HCT116 (cell line): ENCODE measurements around the gene GPR78. TPM values are rescaled to one million over a fixed set of nuclear protein-coding genes. Genes with fewer than 3 reads are reported as not detected.

Experiments used
- ATAC-seq: fragments of 200-7000 bp; cut with Tn5 transposase; 2 replicates; pipeline ENCODE4 v1.9.1; 2020; ENCODE audit warnings: mild to moderate bottlenecking, moderate library complexity
- BruUV-seq: library from RNA; stranded (reverse); fragments of 400-500 nt; replicated peaks from 2 replicates; lab custom pipeline; 2021; lab: Mats Ljungman, UMichigan
- CTCF ChIA-PET: fragments of 300-600 bp; sonication (Branson Sonifier 250); formaldehyde crosslinking; loops from one replicate; lab custom pipeline; 2021; ENCODE audit warnings: antibody characterized with exemption; lab: Charles Lee
- POLR2A ChIA-PET: fragments of 300-600, 350-600 bp; sonication (Branson Sonifier 250); formaldehyde crosslinking; loops from one replicate; lab custom pipeline; 2021; ENCODE audit warnings: antibody characterized with exemption; lab: Charles Lee
- RAD21 ChIA-PET, 2 experiments: fragments of 300-600 bp; sonication (Branson Sonifier 250); formaldehyde crosslinking; loops; one replicate each; lab custom pipeline; 2023; ENCODE audit warnings: low total read pairs in 2 of 2; ENCODE audit not compliant: uncharacterized antibody in 2 of 2, unreplicated experiment in 2 of 2, low non-redundant PET in 1 of 2; lab: Charles Lee
- DNase-seq: peaks from one replicate; pipeline ENCODE4 v3.0.0-alpha.2; 2010; ENCODE audit warnings: low read depth, low spot score
- H2AFZ ChIP-seq: fragments of 200-600 bp; shearing (Covaris generic), sonication (generic); 2 replicates; pipeline ENCODE4 v1.6.1; 2017; ENCODE audit warnings: low read depth, mixed run types, mixed read lengths, antibody characterized with exemption, low read length; ENCODE audit not compliant: poor library complexity, severe bottlenecking
- H3K27ac ChIP-seq: 2 replicates; pipeline ENCODE4 v1.5.1; 2012; ENCODE audit warnings: low read depth, low read length
- H3K27me3 ChIP-seq: fragments of 200-600 bp; sonication (generic); 2 replicates; pipeline ENCODE4 v1.6.1; 2016; ENCODE audit warnings: mixed run types, low read length, mixed read lengths; ENCODE audit not compliant: insufficient read depth
- H3K36me3 ChIP-seq, 2 experiments: fragments of 200-500 bp in 1 of 2; fragments of 200-600 bp in 1 of 2; sonication (Bioruptor generic) in 1 of 2; sonication (generic) in 1 of 2; 2 replicates each; pipeline versions ENCODE4 v1.5.1 to v1.6.1; 2014 to 2016; ENCODE audit warnings: low read length in 2 of 2, inconsistent platforms in 1 of 2, mixed read lengths in 1 of 2, mixed run types in 1 of 2; ENCODE audit not compliant: insufficient read depth in 2 of 2, control insufficient read depth in 1 of 2
- H3K4me1 ChIP-seq, 2 experiments: fragments of 200-600 bp in 1 of 2; sonication (generic) in 1 of 2; 2 replicates each; pipeline versions ENCODE4 v1.5.1 to v1.6.1; 2012 to 2017; ENCODE audit warnings: low read length in 2 of 2, inconsistent platforms in 1 of 2, mild to moderate bottlenecking in 1 of 2, mixed read lengths in 1 of 2, mixed run types in 1 of 2, moderate library complexity in 1 of 2; ENCODE audit not compliant: insufficient read depth in 2 of 2, control insufficient read depth in 1 of 2
- H3K4me2 ChIP-seq: fragments of 200-600 bp; sonication (generic); 2 replicates; pipeline ENCODE4 v1.6.1; 2017; ENCODE audit warnings: mixed run types, low read length, mixed read lengths
- H3K4me3 ChIP-seq, 2 experiments: fragments of 200-600 bp in 1 of 2; sonication (generic) in 1 of 2; replicated peaks in 1 of 2; 2 replicates each; pipeline ENCODE4 v1.5.1; 2011 to 2016; ENCODE audit warnings: low read length in 2 of 2, control low read depth in 1 of 2, low read depth in 1 of 2, mild to moderate bottlenecking in 1 of 2, mixed read lengths in 1 of 2, mixed run types in 1 of 2
- H3K79me2 ChIP-seq: fragments of 200-600 bp; sonication (generic); 2 replicates; pipeline ENCODE4 v1.6.1; 2017; ENCODE audit warnings: mild to moderate bottlenecking, mixed run types, low read length, moderate library complexity, mixed read lengths; ENCODE audit not compliant: insufficient read depth
- H3K9ac ChIP-seq: fragments of 200-600 bp; sonication (generic); 2 replicates; pipeline ENCODE4 v1.6.1; 2016; ENCODE audit warnings: low read length, mixed read lengths
- H3K9me2 ChIP-seq: fragments of 200-600 bp; sonication (generic), shearing (Covaris generic); 2 replicates; pipeline ENCODE4 v1.6.1; 2017; ENCODE audit warnings: mixed run types, mild to moderate bottlenecking, moderate library complexity; ENCODE audit not compliant: insufficient read depth
- H3K9me3 ChIP-seq, 2 experiments: fragments of 200-500 bp in 1 of 2; fragments of 200-600 bp in 1 of 2; sonication (Bioruptor generic) in 1 of 2; sonication (generic) in 1 of 2; 2 replicates each; pipeline ENCODE4 v1.6.1; 2014 to 2017; ENCODE audit warnings: low read length in 2 of 2, mixed read lengths in 2 of 2, inconsistent platforms in 1 of 2, low read depth in 1 of 2, mild to moderate bottlenecking in 1 of 2, mixed run types in 1 of 2, moderate library complexity in 1 of 2; ENCODE audit not compliant: control insufficient read depth in 1 of 2, insufficient read depth in 1 of 2
- H4K20me1 ChIP-seq: fragments of 200-600 bp; sonication (generic), shearing (Covaris generic); 2 replicates; pipeline ENCODE4 v1.6.1; 2017; ENCODE audit warnings: mixed run types, mild to moderate bottlenecking, moderate library complexity; ENCODE audit not compliant: insufficient read depth
- ATF3 ChIP-seq: IDR thresholded peaks from 2 replicates; pipeline ENCODE4 v1.6.1; 2012
- CEBPB ChIP-seq: IDR thresholded peaks from 2 replicates; pipeline ENCODE4 v1.6.1; 2012; ENCODE audit warnings: low read depth
- EGR1 ChIP-seq: IDR thresholded peaks from 2 replicates; pipeline ENCODE4 v1.6.1; 2012; ENCODE audit warnings: low read depth
- JUND ChIP-seq: IDR thresholded peaks from 2 replicates; pipeline ENCODE4 v1.6.1; 2012
- POLR2AphosphoS5 ChIP-seq: IDR thresholded peaks from 2 replicates; pipeline ENCODE4 v1.6.1; 2011; ENCODE audit warnings: mild to moderate bottlenecking, low read depth, low read length, moderate library complexity
- RAD21 ChIP-seq: IDR thresholded peaks from 2 replicates; pipeline ENCODE4 v1.6.1; 2012; ENCODE audit warnings: low read depth, mild to moderate bottlenecking
- REST ChIP-seq: IDR thresholded peaks from 2 replicates; pipeline ENCODE4 v1.6.1; 2012; ENCODE audit warnings: low read depth
- SRF ChIP-seq: IDR thresholded peaks from 2 replicates; pipeline ENCODE4 v1.6.1; 2012; ENCODE audit warnings: low read depth
- ZBTB33 ChIP-seq: IDR thresholded peaks from 2 replicates; pipeline ENCODE4 v1.6.1; 2011; ENCODE audit warnings: mild to moderate bottlenecking, low read length, moderate library complexity; ENCODE audit not compliant: insufficient replicate concordance; ENCODE audit errors: extremely low read depth
- intact Hi-C: fragments of 100-400 bp; cut with micrococcal nuclease; formaldehyde crosslinking; loops from 2 replicates; pipeline ENCODE4 v1.10.0; 2022
- total RNA-seq: library from RNA; stranded (reverse); gene quantifications from one replicate; pipeline ENCODE4 v1.2.1, GENCODE V29; 2021; ENCODE audit not compliant: unreplicated experiment

Gene GPR78
- total RNA-seq, 1 experiment from 2014 or later = not detected

DNA sequence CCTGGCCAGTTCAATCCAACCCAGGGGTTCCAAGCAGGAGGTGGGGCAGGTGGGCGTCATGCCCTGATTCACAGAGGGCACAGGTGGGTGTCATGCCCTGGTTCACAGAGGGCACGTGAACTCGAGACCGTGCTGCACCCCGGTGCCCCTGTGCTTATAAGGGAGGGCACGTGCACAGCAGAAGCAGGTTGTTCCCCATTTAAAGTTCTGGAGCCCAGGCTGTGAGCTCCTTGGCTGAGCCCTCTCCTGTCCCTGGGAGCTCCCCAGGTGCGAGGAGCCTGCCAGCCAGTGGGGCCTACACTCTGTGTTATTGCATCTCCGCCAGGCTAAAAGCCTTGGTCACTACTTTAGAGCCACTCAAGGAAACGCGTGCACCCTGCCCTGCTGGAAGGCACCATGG lies 9.1 kb downstream of the GPR78 start:
- Histone ChIP-seq H3K36me3 (no peaks in the 10 kb centered on the region), H3K9me3 (no peaks in the 10 kb centered on the region), H3K27ac (no peak overlapping the region), H3K27me3 (peaks cover 10% of the 10 kb centered on the region; the same call in 1 of the 2 replicates), H4K20me1 (no peaks in the 10 kb centered on the region), H3K9ac (no peak overlapping the region), H3K4me2 (no peak overlapping the region), H3K4me1 (peaks cover 0 to 3% of the 10 kb centered on the region in 2 experiments; a peak in 1 of 4 replicates), H3K9me2 (no peaks in the 10 kb centered on the region), H3K4me3 (no peak overlapping the region), H3K79me2 (no peaks in the 10 kb centered on the region), H2AFZ (no peak overlapping the region)
- CTCF ChIA-PET = no interaction called here
- ATAC-seq (no peak), DNase-seq (no peak)
- BruUV-seq = no TSS peak
- TF ChIP-seq ZBTB33 = no peak
- TF ChIP-seq CEBPB = no peak
- no peak for TF ChIP-seq POLR2AphosphoS5
- no peak for TF ChIP-seq RAD21
- no peak for TF ChIP-seq EGR1
- no peak for TF ChIP-seq REST
- no peak for TF ChIP-seq ATF3
- no peak for TF ChIP-seq JUND
- no peak for TF ChIP-seq SRF
- intact Hi-C loops = loop anchor here (5.0 kb wide), 1 partner anchor 42 kb away; no protein-coding TSS in a partner anchor
- RAD21 ChIA-PET = no interaction called here
- POLR2A ChIA-PET = no interaction called here
